Parathyroid adenoma (tissue), 2 donors: ENCODE results near the gene GPR87.

Source experiments
- H2AFZ ChIP-seq: fragments of 300-600 bp; sonication (generic); one replicate; pipeline ENCODE4 v1.7.0; 2017; ENCODE audit warnings: antibody characterized with exemption, mild to moderate bottlenecking
- H3K27ac ChIP-seq: fragments of 300-600 bp; sonication (generic); one replicate; pipeline ENCODE4 v1.7.0; 2017
- H3K27me3 ChIP-seq: fragments of 300-600 bp; sonication (generic); one replicate; pipeline ENCODE4 v1.7.0; 2017; ENCODE audit warnings: low read length; ENCODE audit not compliant: control insufficient read depth, insufficient read depth
- H3K36me3 ChIP-seq: fragments of 300-600 bp; sonication (generic); one replicate; pipeline ENCODE4 v1.7.0; 2017; ENCODE audit warnings: low read length; ENCODE audit not compliant: control insufficient read depth, insufficient read depth
- H3K4me1 ChIP-seq: fragments of 300-600 bp; sonication (generic); one replicate; pipeline ENCODE4 v1.7.0; 2017; ENCODE audit warnings: control low read depth
- H3K4me2 ChIP-seq: fragments of 300-600 bp; sonication (generic); one replicate; pipeline ENCODE4 v1.7.0; 2017; ENCODE audit warnings: low read length
- H3K4me3 ChIP-seq: fragments of 300-600 bp; sonication (generic); one replicate; pipeline ENCODE4 v1.7.0; 2017; ENCODE audit warnings: low read depth, low read length
- H3K79me2 ChIP-seq: fragments of 300-600 bp; sonication (generic); one replicate; pipeline ENCODE4 v1.7.0; 2017; ENCODE audit warnings: control low read depth
- H3K9ac ChIP-seq: fragments of 300-600 bp; sonication (generic); one replicate; pipeline ENCODE4 v1.7.0; 2017; ENCODE audit warnings: mild to moderate bottlenecking
- H3K9me3 ChIP-seq: fragments of 300-600 bp; sonication (generic); one replicate; pipeline ENCODE4 v1.7.0; 2017; ENCODE audit warnings: low read length; ENCODE audit not compliant: control insufficient read depth
- TF ChIP-seq, protein P1 (sequence below): fragments of 300-600 bp; sonication (generic); IDR thresholded peaks from one replicate; pipeline ENCODE4 v1.7.0; 2017; ENCODE audit warnings: antibody characterized with exemption, mild to moderate bottlenecking
- donor health status: primary hyperparathyroidism.

GPR87 gene

DNA sequence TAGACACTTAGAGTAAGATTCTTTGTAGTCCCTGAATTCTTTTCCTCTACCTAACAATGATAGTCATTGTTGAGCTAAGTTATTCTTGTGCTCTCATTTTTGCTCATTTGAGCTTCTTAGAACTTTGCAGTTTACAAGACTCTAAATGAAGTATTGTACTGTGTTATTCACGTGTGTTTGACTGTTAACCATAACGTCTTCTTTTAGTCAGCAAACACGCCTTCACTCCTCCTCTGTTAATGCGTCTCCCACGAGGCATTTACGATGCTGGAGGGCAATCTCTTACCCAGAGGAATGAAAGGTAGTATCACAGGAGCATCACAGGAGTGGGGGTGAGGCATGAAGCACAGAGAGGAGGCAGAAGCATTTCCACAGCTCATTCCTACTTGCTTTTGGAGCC, 23.5 kb downstream of the GPR87 start:
- H3K36me3 ChIP-seq = no peaks in the 10 kb centered on the region
- H3K4me1 ChIP-seq = no peaks in the 10 kb centered on the region
- H3K9me3 ChIP-seq = no peaks in the 10 kb centered on the region
- H3K79me2 ChIP-seq = no peaks in the 10 kb centered on the region
- no peak overlapping the region for H3K4me2 ChIP-seq
- H3K4me3 ChIP-seq = no peak overlapping the region
- no peak overlapping the region for H3K9ac ChIP-seq
- TF ChIP-seq, protein P1, sequence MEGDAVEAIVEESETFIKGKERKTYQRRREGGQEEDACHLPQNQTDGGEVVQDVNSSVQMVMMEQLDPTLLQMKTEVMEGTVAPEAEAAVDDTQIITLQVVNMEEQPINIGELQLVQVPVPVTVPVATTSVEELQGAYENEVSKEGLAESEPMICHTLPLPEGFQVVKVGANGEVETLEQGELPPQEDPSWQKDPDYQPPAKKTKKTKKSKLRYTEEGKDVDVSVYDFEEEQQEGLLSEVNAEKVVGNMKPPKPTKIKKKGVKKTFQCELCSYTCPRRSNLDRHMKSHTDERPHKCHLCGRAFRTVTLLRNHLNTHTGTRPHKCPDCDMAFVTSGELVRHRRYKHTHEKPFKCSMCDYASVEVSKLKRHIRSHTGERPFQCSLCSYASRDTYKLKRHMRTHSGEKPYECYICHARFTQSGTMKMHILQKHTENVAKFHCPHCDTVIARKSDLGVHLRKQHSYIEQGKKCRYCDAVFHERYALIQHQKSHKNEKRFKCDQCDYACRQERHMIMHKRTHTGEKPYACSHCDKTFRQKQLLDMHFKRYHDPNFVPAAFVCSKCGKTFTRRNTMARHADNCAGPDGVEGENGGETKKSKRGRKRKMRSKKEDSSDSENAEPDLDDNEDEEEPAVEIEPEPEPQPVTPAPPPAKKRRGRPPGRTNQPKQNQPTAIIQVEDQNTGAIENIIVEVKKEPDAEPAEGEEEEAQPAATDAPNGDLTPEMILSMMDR = no peak
- no peak overlapping the region for H3K27ac ChIP-seq
- no peak overlapping the region for H2AFZ ChIP-seq
- no peaks in the 10 kb centered on the region for H3K27me3 ChIP-seq

DNA sequence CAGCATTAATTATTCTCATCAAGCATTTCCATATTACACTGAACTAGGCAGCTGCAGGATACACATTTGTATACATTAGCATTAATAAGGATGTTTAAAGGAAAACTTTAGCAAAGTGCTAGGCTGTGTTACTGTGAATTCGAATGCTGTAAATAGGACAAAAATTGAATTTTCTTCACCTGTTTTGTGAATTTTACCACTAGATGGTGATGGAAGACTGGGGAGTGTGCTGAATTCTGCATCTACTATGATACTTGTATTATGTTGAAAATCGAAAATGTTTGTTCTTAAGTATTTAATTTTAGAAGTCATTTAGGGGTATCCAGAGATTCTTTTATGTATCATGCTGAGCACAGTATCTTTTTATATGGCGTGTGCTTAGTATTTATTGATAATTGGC, 25.9 kb downstream of the GPR87 start:
- no peaks in the 10 kb centered on the region for H3K36me3 ChIP-seq
- no peaks in the 10 kb centered on the region for H3K4me1 ChIP-seq
- no peak overlapping the region for H3K4me3 ChIP-seq
- TF ChIP-seq, protein P1 = peak; percentile 29
- H3K9me3 ChIP-seq = no peaks in the 10 kb centered on the region
- no peak overlapping the region for H3K9ac ChIP-seq
- no peaks in the 10 kb centered on the region for H3K27me3 ChIP-seq
- no peak overlapping the region for H3K4me2 ChIP-seq
- no peak overlapping the region for H3K27ac ChIP-seq
- no peaks in the 10 kb centered on the region for H3K79me2 ChIP-seq
- H2AFZ ChIP-seq = no peak overlapping the region

DNA sequence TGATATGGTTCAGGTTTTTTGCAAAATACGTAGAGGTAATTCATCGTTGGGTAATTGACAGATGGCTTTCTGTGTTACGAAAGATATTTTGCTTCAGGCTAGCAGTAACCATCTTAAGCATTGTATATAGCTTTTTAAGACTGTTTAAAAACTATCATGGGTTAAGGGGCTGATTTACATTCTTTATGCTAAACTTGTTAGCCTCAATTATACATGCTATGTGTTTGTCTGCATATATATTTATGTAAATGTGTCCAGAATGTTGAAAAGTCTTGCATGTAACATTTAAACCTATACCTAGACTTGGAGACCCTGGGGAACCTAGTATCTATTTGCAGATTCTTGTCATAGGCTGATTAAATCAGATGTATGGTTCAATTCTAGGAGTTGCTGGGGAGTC, 27.2 kb downstream of the GPR87 start:
- H3K4me1 ChIP-seq = no peaks in the 10 kb centered on the region
- H3K4me3 ChIP-seq = no peak overlapping the region
- no peak overlapping the region for H3K9ac ChIP-seq
- H3K79me2 ChIP-seq = no peaks in the 10 kb centered on the region
- no peaks in the 10 kb centered on the region for H3K9me3 ChIP-seq
- no peak overlapping the region for H3K27ac ChIP-seq
- H3K4me2 ChIP-seq = no peak overlapping the region
- TF ChIP-seq, protein P1 = no peak
- no peak overlapping the region for H2AFZ ChIP-seq
- H3K36me3 ChIP-seq = no peaks in the 10 kb centered on the region
- no peaks in the 10 kb centered on the region for H3K27me3 ChIP-seq

DNA sequence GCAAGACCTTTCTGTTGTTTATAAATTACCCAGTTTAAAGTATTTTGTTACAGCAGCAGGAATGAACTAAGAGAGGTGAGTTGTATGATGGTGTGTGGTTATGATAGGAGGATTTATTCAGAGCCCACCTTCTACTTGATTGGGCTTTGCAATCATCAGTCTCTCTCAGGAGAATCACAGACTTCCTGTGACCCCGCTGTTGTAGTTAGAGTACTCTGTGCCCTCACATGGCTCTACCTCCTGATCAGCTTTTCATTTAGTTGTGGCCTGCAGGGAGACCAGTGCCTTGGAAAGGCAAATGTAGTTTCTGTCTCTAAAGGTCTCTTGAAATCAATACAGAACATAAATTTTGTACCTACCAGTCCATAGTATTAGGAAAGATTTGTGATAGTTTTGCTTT, 30.7 kb downstream of the GPR87 start:
- Histone ChIP-seq H3K4me3 (no peak overlapping the region), H3K27ac (no peak overlapping the region), H3K36me3 (no peaks in the 10 kb centered on the region), H3K9ac (no peak overlapping the region), H3K9me3 (no peaks in the 10 kb centered on the region), H3K27me3 (no peaks in the 10 kb centered on the region), H2AFZ (no peak overlapping the region), H3K79me2 (no peaks in the 10 kb centered on the region), H3K4me2 (no peak overlapping the region), H3K4me1 (no peaks in the 10 kb centered on the region)
- TF ChIP-seq, protein P1 = no peak

DNA sequence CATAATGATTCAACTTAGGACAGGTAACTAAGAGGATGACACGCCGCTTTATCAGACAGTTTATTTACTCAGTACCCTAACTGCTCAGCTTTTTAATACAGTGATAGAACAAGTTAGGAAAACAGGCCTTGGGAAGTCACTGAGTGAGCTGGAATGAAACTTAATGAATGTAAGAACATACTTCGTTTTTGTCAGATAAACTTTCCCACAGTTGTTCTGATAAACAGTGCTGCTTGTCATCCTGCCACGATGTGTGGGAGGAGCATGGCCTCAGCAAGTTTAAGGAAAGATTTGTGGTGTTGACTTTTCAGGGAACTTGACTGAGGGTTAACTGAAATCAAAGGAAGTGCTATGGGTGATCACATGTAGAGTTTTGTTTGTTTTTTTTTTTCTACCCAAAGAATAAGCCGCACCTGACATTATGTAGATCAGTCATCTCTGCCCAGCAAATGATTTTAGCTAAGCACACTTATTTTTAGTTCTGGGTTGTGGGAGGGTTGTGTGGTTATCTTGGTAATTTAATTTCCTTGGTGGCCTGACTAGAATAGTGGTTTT, 32.6 kb downstream of the GPR87 start:
- Histone ChIP-seq H3K36me3 (no peaks in the 10 kb centered on the region), H3K79me2 (no peaks in the 10 kb centered on the region), H3K9ac (no peak overlapping the region), H2AFZ (no peak overlapping the region), H3K4me2 (no peak overlapping the region), H3K4me3 (no peak overlapping the region), H3K27ac (no peak overlapping the region), H3K9me3 (no peaks in the 10 kb centered on the region), H3K27me3 (no peaks in the 10 kb centered on the region), H3K4me1 (no peaks in the 10 kb centered on the region)
- TF ChIP-seq, protein P1 = no peak
